Testis (tissue), 3 donors: ENCODE measurements around the gene HAUS2. TPM values are rescaled to one million over a fixed set of nuclear protein-coding genes. Genes with fewer than 3 reads are reported as not detected.
"Not testable (repeated sequence)": the region's sequence is repeated elsewhere in the genome, so short reads cannot be mapped to it uniquely, and the experiment has no call there.

Source experiments
- DNase-seq: peaks from one replicate; pipeline ENCODE4 v3.0.0-alpha.2; 2019
- H3K27ac ChIP-seq, 2 donors: fragments of 200-600 bp; sonication (generic); one replicate each; pipeline ENCODE4 v1.5.1; 2019
- H3K27me3 ChIP-seq: fragments of 200-600 bp; sonication (generic); one replicate; pipeline ENCODE4 v1.5.1; 2019
- H3K36me3 ChIP-seq: fragments of 200-600 bp; sonication (generic); one replicate; pipeline ENCODE4 v1.5.1; 2017; ENCODE audit warnings: low read depth; ENCODE audit errors: missing control alignments
- H3K4me1 ChIP-seq: fragments of 200-600 bp; sonication (generic); one replicate; pipeline ENCODE4 v1.5.1; 2019
- H3K4me3 ChIP-seq, 2 donors: fragments of 200-600 bp; sonication (generic); one replicate each; pipeline ENCODE4 v1.5.1; 2017 to 2019
- H3K9me3 ChIP-seq: fragments of 200-600 bp; sonication (generic); one replicate; pipeline ENCODE4 v1.5.1; 2017
- CTCF ChIP-seq, 3 experiments: fragments of 450-650 bp in 2 of 3; fragments of 200-600 bp in 1 of 3; sonication (generic) in 1 of 3; IDR thresholded peaks; one replicate each; pipeline ENCODE4 v1.5.1; 2016 to 2019; ENCODE audit warnings: antibody characterized with exemption in 3 of 3, mild to moderate bottlenecking in 2 of 3, moderate library complexity in 1 of 3
- POLR2A ChIP-seq: fragments of 450-650 bp; IDR thresholded peaks from one replicate; pipeline ENCODE4 v1.6.1; 2017; ENCODE audit warnings: antibody characterized with exemption, mild to moderate bottlenecking, moderate library complexity
- WGBS, 2 donors: methylation state at CpG; one replicate each; pipeline ENCODE4 v1.1.5; 2018; 5-methylcytosine and 5-hydroxymethylcytosine counted together
- intact Hi-C: fragments of 100-400 bp; cut with DNase I; formaldehyde crosslinking; loops from one replicate; pipeline ENCODE4 v1.15.1; 2023; ENCODE audit warnings: low total_unique reads
- polyA plus RNA-seq: library from polyadenylated mRNA; stranded (reverse); fragments of 350-450 nt; fragmentation: Illumina TruSeq; extraction: RNeasy Lipid Tissue Mini Kit (QIAGEN cat#74804); gene quantifications from one replicate; pipeline ENCODE4 v1.2.3, GENCODE V29; 2014; ENCODE audit warnings: low read depth, low replicate concordance; ENCODE audit not compliant: insufficient read depth
- total RNA-seq, 2 donors: library from RNA; depleted of rRNA; stranded (reverse); fragments of >200 nt; gene quantifications; one replicate each; pipeline ENCODE4 v1.2.3, GENCODE V29; 2016

HAUS2 gene
- total and polyA plus RNA-seq, 3 donors from 2014 or later: 21.5 to 33.5 (median 24.4) TPM

GRCh38 chr15:42549032-42549491 is 424 bp downstream of the HAUS2 start:
- Histone ChIP-seq H3K27me3 (no peaks in the 10 kb centered on the region), H3K9me3 (no peaks in the 10 kb centered on the region), H3K36me3 (no peaks in the 10 kb centered on the region), H3K4me1 (peaks cover 17% of the 10 kb centered on the region), H3K27ac (peak overlapping the region; percentile 91 to 94), H3K4me3 (peak overlapping the region; percentile 81 to 91)
- TF ChIP-seq POLR2A (no peak), CTCF (IDR thresholded peaks at IDR 0.05) (no peak)
- 0% methylated on average over 15 of the region's 15 CpGs for WGBS, 2 donors
- DNase-seq: peak; percentile 31
- intact Hi-C loops: no loop called here

DNA sequence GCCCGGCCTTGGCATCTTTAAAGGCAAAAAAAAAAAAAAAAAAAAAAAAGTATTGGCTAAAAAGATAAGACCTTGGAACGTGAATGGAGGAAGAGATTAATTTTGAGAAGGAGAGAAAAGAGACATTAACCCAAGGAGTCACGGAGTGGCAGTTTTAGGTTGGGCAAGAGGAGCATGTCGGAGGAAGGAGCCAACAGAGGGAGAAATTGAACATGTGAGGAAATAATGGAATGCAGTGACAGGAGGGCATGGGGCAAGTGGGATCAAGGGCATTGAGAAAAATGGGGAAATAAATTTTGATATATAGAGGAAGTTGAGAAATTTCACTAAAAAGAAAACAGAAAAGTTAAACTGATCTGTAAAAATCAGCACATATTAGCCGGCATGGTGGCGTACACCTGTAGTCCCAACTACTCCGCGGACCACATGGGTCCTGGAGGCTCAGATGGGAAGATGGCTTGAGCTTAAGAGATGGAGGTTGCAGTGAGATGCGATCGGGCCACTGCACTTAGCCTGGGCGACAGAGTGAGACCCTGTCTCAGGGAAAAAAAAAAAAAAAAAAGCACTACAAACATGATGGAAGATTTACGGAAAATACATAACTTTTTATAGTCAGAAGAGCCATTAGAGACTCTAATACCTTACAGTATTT is 1.2 kb downstream of the HAUS2 start:
- no peak for TF ChIP-seq POLR2A
- peak overlapping the region in 1 of 2 donors; percentile 91 for H3K4me3 ChIP-seq
- H3K9me3 ChIP-seq: no peaks in the 10 kb centered on the region
- 45 to 56% methylated on average over 12 of the region's 12 CpGs for WGBS, 2 donors
- no peaks in the 10 kb centered on the region for H3K36me3 ChIP-seq
- no peak overlapping the region for H3K27ac ChIP-seq
- DNase-seq: no peak
- H3K4me1 ChIP-seq: peaks cover 17% of the 10 kb centered on the region
- no peaks in the 10 kb centered on the region for H3K27me3 ChIP-seq
- intact Hi-C loops: no loop called here

DNA sequence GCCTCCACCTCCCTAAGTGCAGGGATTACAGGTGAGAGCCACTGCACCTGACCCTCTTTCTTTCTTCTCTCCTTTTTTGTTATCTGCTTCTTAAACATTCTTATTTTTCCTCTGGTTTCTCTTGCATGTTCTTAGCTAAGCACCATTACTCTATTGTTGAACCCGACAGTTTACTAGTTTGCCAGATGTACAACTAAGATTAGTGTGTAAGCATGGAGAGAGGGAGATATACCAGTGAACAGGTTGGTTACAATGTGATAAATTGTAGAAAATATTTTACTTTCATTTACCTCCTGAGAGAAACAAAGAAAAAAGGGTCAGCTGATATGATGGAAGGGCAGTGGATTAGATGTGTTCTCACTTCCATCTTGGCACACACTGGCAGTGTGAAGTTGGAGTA is 4.9 kb downstream of the HAUS2 start:
- intact Hi-C loops: no loop called here
- Histone ChIP-seq H3K27me3 (no peaks in the 10 kb centered on the region), H3K36me3 (no peaks in the 10 kb centered on the region), H3K4me1 (no peaks in the 10 kb centered on the region), H3K27ac (no peak overlapping the region), H3K4me3 (no peak overlapping the region), H3K9me3 (no peaks in the 10 kb centered on the region)
- no peak for DNase-seq
- WGBS, 2 donors: 73 to 84% methylated on average over 1 of the region's 1 CpG
- TF ChIP-seq POLR2A: no peak
- TF ChIP-seq CTCF (IDR thresholded peaks at IDR 0.05): no peak

DNA sequence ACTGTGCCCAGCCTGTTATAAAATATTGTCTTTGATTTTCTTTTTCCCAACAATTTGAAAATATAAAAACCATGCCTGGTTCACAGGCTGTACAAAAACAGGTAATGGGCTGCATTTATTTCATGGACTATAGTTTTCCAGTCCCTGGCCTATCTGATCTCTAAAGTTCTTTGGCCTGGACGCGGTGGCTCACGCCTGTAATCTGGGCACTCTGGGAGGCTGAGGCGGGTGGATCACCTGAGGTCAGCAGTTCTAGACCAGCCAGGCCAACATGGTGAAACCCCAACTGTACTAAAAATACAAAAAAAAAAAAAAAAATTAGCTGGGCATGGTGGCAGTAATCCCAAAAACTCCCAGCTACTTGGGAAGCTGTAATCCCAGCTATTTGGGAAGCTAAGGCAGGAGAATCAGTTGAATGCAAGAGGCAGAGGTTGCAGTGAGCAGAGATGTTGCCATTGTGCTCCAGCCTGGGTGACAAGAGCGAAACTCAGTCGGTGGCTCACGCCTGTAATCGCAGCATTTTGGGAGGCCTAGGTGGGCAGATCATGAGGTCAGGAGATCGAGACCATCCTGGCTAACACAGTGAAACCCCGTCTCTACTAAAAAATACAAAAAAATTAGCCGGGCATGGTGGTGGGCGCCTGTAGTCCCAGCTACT is 8.0 kb downstream of the HAUS2 start:
- intact Hi-C loops, H3K9me3 ChIP-seq, H3K36me3 ChIP-seq, DNase-seq, H3K4me3 ChIP-seq, H3K4me1 ChIP-seq, H3K27ac ChIP-seq, H3K27me3 ChIP-seq: not testable (repeated sequence)
- WGBS, 2 donors: 81 to 85% methylated on average over 12 of the region's 12 CpGs

GRCh38 chr15:42558739-42559138 is 10.1 kb downstream of the HAUS2 start:
- Histone ChIP-seq H3K36me3 (no peaks in the 10 kb centered on the region), H3K9me3 (no peaks in the 10 kb centered on the region), H3K27me3 (no peaks in the 10 kb centered on the region), H3K4me3 (no peak overlapping the region), H3K4me1 (no peaks in the 10 kb centered on the region), H3K27ac (no peak overlapping the region)
- TF ChIP-seq POLR2A: no peak
- no peak for TF ChIP-seq CTCF (IDR thresholded peaks at IDR 0.05)
- DNase-seq: no peak
- 88 to 92% methylated on average over 3 of the region's 3 CpGs for WGBS, 2 donors
- intact Hi-C loops: no loop called here
